Vagina (tissue), 2 donors: ENCODE results near the gene ZNF521. TPM values are rescaled to one million over a fixed set of nuclear protein-coding genes. Genes with fewer than 3 reads are reported as not detected.

Experiments
- DNase-seq, 2 donors: peaks; one replicate each; pipeline ENCODE4 v3.0.0-alpha.2; 2017; ENCODE audit errors: extremely low spot score in 2 of 2
- H3K27ac ChIP-seq: fragments of 200-600 bp; sonication (generic); one replicate; pipeline ENCODE4 v1.5.1; 2019
- H3K27me3 ChIP-seq: fragments of 200-600 bp; sonication (generic); one replicate; pipeline ENCODE4 v1.5.1; 2019
- H3K36me3 ChIP-seq, 2 donors: fragments of 200-600 bp; sonication (generic); one replicate each; pipeline ENCODE4 v1.5.1; 2017 to 2019
- H3K4me1 ChIP-seq: fragments of 200-600 bp; sonication (generic); one replicate; pipeline ENCODE4 v1.5.1; 2019
- H3K4me3 ChIP-seq, 2 donors: fragments of 200-600 bp; sonication (generic); 1 replicate in 1 of 2; 2 replicates in 1 of 2; pipeline ENCODE4 v1.5.1; 2016 to 2019
- H3K9me3 ChIP-seq: fragments of 200-600 bp; sonication (generic); one replicate; pipeline ENCODE4 v1.5.1; 2019
- CTCF ChIP-seq, 3 experiments: fragments of 450-650 bp in 2 of 3; fragments of 200-600 bp in 1 of 3; sonication (generic) in 1 of 3; IDR thresholded peaks; one replicate each; pipeline ENCODE4 v1.5.1; 2017 to 2019; ENCODE audit warnings: antibody characterized with exemption in 3 of 3, mild to moderate bottlenecking in 2 of 3, moderate library complexity in 2 of 3
- POLR2A ChIP-seq, 2 donors: fragments of 450-650 bp; IDR thresholded peaks; one replicate each; pipeline ENCODE4 v1.6.1; 2017; ENCODE audit warnings: antibody characterized with exemption in 2 of 2, mild to moderate bottlenecking in 2 of 2, moderate library complexity in 2 of 2
- POLR2AphosphoS5 ChIP-seq, 2 donors: sonication (generic); formaldehyde crosslinking; IDR thresholded peaks; one replicate each; pipeline ENCODE4 v1.9.0; 2017; ENCODE audit warnings: antibody characterized with exemption in 2 of 2, mild to moderate bottlenecking in 2 of 2, low read depth in 1 of 2; ENCODE audit not compliant: insufficient read depth in 1 of 2
- intact Hi-C: fragments of 100-400 bp; cut with DNase I; formaldehyde crosslinking; loops from one replicate; pipeline ENCODE4 v1.15.1; 2023
- total RNA-seq: library from RNA; depleted of rRNA; stranded (reverse); fragments of >200 nt; gene quantifications from one replicate; pipeline ENCODE4 v1.2.3, GENCODE V29; 2016

Gene ZNF521
- total RNA-seq, 1 donor from 2014 or later = 18.7 TPM

GRCh38 chr18:25244170-25244569 lies 107.8 kb downstream of the ZNF521 start:
- H3K36me3 ChIP-seq = no peaks in the 10 kb centered on the region
- intact Hi-C loops = no loop called here
- no peak overlapping the region for H3K27ac ChIP-seq
- no peaks in the 10 kb centered on the region for H3K9me3 ChIP-seq
- no peaks in the 10 kb centered on the region for H3K27me3 ChIP-seq
- H3K4me1 ChIP-seq = no peaks in the 10 kb centered on the region
- no peak for DNase-seq
- no peak for TF ChIP-seq CTCF (IDR thresholded peaks at IDR 0.05)
- no peak for TF ChIP-seq POLR2AphosphoS5 (IDR thresholded peaks at IDR 0.05; ENCODE audit: insufficient read depth in 1 of 2, low read depth in 1 of 2)
- TF ChIP-seq POLR2A (IDR thresholded peaks at IDR 0.05) = no peak
- no peak overlapping the region for H3K4me3 ChIP-seq

- Histone ChIP-seq H3K9me3 (no peaks in the 10 kb centered on the region), H3K27ac (no peak overlapping the region), H3K27me3 (no peaks in the 10 kb centered on the region), H3K4me3 (no peak overlapping the region), H3K4me1 (peaks cover under 1% of the 10 kb centered on the region), H3K36me3 (no peaks in the 10 kb centered on the region)
- intact Hi-C loops = no loop called here
- no peak for DNase-seq
- TF ChIP-seq POLR2AphosphoS5 (IDR thresholded peaks at IDR 0.05; ENCODE audit: insufficient read depth in 1 of 2, low read depth in 1 of 2) (no peak), CTCF (IDR thresholded peaks at IDR 0.05) (no peak)
Observed at GRCh38 chr18:25243754-25244153, 108.2 kb downstream of the ZNF521 start.

GRCh38 chr18:25243257-25243656 lies 108.7 kb downstream of the ZNF521 start:
- no peak for TF ChIP-seq POLR2AphosphoS5 (IDR thresholded peaks at IDR 0.05; ENCODE audit: insufficient read depth in 1 of 2, low read depth in 1 of 2)
- H3K27ac ChIP-seq = no peak overlapping the region
- DNase-seq = no peak
- H3K4me3 ChIP-seq = no peak overlapping the region
- no peaks in the 10 kb centered on the region for H3K9me3 ChIP-seq
- H3K36me3 ChIP-seq = no peaks in the 10 kb centered on the region
- H3K4me1 ChIP-seq = peaks cover 5% of the 10 kb centered on the region
- H3K27me3 ChIP-seq = no peaks in the 10 kb centered on the region
- intact Hi-C loops = no loop called here

- Histone ChIP-seq H3K4me1 (peaks cover 17% of the 10 kb centered on the region), H3K27ac (no peak overlapping the region), H3K27me3 (no peaks in the 10 kb centered on the region), H3K4me3 (no peak overlapping the region), H3K9me3 (no peaks in the 10 kb centered on the region), H3K36me3 (no peaks in the 10 kb centered on the region)
- DNase-seq = no peak
- TF ChIP-seq CTCF (IDR thresholded peaks at IDR 0.05) (no peak), POLR2AphosphoS5 (IDR thresholded peaks at IDR 0.05; ENCODE audit: insufficient read depth in 1 of 2, low read depth in 1 of 2) (no peak), POLR2A (IDR thresholded peaks at IDR 0.05) (no peak)
- intact Hi-C loops = no loop called here
Observed at GRCh38 chr18:25240420-25240770, 111.6 kb downstream of the ZNF521 start.

GRCh38 chr18:25239581-25240419 lies 112.2 kb downstream of the ZNF521 start:
- Histone ChIP-seq H3K27me3 (no peaks in the 10 kb centered on the region), H3K36me3 (no peaks in the 10 kb centered on the region), H3K27ac (no peak overlapping the region), H3K9me3 (no peaks in the 10 kb centered on the region), H3K4me3 (no peak overlapping the region), H3K4me1 (peaks cover 23% of the 10 kb centered on the region)
- TF ChIP-seq CTCF (IDR thresholded peaks at IDR 0.05) (no peak), POLR2AphosphoS5 (IDR thresholded peaks at IDR 0.05; ENCODE audit: insufficient read depth in 1 of 2, low read depth in 1 of 2) (no peak), POLR2A (IDR thresholded peaks at IDR 0.05) (no peak)
- no peak for DNase-seq
- intact Hi-C loops = no loop called here
